Dedifferentiated amniotic fluid mesenchymal stem cell (primary cell): Measurements from ENCODE around the gene LRRC8A.
A peak's percentile ranks its signal among the peaks of the same experiment; 100 is the strongest.
"Not testable (repeated sequence)": the region's sequence is repeated elsewhere in the genome, so short reads cannot be mapped to it uniquely, and the experiment has no call there.

Experiments
- DNase-seq: peaks from one replicate; pipeline ENCODE4 v3.0.0-alpha.2; 2016; ENCODE audit errors: extremely low spot score

Gene LRRC8A

DNA sequence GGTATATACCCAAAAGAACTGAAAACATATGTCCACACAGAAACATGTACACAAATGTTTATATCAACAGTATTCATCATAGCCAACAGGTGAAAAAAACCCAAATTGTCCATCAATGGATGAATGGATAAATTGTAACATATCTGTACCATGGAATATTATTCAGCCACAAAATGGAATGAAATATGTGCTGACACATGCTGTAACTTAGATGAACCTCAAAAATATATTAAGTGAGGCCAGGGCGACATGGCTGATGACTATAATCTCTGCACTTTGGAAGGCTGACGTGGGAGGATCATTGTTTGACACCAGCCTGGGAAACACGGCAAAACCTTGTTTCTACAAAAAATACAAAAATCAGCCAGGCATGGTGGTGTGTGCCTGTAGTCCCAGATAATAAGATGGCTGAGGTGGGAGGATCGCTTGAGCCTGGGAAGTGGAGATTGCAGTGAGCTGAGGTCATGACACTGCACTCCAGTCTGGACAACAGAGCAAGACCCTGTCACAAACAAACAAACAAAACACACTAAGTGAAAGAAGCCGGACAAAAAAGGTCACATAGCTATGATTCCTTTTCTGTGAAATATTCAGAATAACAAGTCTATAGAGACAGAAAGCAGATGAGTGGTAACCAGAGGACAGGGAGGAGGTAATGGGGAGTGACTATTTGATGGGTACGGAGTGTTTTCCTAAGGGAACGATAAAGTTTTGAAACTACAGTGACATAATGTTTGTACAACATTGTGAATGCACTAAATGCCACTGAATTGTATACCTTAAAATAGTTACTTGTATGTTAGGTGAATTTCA, 11.6 kb upstream of the LRRC8A start:
- DNase-seq = no peak

DNA sequence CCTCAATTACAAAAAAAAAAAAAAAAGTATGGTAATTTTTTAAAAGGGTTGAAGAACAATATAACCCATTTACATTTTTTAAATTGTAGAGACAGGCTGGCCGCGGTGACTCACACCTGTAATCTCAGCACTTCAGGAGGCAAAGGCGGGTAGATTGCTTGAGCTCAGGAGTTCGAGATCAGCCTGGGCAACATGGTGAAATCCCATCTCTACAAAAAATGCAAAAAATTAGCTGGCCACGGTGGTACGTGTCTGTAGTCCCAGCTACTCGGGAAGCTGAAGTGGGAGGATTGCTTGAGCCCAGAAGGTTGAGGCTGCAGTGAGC, 11.0 kb upstream of the LRRC8A start:
- DNase-seq = not testable (repeated sequence)

DNA sequence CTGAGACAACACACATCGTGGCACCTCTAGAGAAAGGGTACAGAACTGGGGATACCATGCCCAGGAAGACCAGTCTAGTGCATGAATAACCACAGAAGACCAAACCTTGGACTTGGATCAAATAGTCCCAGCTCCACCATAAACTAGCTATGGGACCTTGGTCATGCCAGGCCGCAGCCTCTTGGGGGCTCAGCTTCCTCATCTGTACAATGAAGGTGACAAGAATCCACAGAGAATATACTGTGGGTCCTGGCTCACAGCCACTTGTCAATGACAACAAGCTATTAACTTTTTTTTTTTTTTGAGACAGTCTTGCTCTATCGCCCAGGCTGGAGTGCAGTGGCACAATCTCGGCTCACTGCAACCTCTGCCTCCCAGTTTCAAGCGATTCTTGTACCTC, 4.1 kb upstream of the LRRC8A start:
- no peak for DNase-seq

DNA sequence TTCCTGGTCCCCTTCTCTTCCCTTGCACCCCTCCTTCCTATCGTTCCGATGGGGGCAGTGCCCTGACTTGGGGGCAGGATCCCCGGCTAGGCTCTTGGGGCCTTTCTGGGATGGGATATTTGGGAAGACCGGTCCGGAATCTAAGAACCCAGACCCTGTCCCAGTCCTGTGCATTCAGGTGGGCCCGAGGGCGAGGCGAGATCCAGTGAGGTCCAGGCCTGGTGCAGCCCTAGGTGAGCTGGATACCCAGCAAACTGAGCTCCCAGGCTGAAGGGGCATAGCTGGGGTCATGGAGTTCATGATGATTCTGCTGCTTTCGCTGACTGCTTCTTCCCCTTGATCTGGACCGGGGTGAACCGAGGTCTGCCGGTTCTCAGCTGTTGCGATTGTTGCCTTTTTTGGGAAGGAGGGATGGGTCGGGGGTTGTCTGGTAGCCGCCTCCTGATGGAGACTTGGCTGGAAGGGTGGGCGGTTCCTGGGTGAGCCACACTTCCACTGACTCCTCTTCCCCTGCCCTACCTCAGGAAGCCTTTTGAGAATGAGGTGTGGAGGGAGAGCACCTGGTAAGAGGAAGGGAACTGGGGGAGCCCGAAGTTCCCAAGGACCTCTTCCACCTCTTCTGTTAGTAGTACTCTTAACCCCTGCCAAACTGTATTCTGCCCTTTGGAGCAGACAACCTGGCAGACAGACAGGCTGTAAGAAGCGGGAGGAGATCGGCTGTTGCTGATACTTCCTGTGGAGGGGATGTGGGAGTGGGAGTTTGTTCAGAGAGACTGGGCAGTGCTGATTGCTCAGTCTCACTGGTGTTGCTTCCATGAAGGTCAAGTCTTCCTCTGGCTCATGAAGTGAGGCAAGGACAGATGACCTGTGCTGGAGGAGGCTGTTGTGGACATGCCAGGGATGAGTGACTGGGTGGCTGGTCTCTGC, 1.0 kb downstream of the LRRC8A start:
- no peak for DNase-seq

- DNase-seq = no peak
Measured at GRCh38 chr9:128884164-128884563, 2.2 kb downstream of the LRRC8A start.

DNA sequence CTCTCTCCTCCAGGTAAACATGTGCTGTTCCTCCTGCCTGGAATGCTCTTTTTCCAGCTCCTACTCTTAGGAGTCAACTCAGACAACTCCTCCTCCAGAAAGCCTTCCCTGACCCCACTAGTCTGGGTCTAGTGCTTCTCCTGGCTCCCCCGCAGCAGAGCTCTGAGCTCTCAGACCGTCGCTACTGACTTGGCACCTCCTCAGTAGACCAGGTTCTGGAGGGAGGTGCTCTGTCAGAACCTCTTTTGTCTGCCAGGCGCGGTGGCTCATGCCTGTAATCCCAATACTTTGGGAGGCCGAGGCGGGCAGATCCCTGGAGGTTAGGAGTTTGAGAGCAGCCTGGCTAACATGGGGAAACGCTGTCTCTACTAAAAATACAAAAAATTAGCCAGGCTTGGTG, 3.4 kb downstream of the LRRC8A start:
- no peak for DNase-seq

DNA sequence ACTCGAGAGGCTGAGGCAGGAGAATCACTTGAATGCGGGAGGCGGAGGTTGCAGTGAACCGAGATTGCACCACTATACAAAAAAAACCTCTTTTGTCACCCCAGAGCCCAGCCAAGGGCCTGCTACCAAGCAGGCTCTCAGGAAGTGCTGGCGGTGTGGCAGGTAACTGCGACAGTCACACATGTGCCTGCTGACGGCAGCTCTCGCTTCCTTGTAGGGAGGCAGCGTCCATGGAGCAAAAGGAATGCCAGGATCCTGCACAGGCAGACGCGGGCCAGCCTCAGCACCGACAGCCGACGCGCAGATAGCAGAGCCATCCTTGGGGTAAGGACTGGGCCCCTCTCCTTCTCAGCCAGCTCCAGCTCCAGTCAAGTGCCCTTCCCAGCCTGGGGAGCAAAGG, 3.9 kb downstream of the LRRC8A start:
- no peak for DNase-seq

- DNase-seq = no peak
Measured at GRCh38 chr9:128886211-128886891, 4.4 kb downstream of the LRRC8A start.

DNA sequence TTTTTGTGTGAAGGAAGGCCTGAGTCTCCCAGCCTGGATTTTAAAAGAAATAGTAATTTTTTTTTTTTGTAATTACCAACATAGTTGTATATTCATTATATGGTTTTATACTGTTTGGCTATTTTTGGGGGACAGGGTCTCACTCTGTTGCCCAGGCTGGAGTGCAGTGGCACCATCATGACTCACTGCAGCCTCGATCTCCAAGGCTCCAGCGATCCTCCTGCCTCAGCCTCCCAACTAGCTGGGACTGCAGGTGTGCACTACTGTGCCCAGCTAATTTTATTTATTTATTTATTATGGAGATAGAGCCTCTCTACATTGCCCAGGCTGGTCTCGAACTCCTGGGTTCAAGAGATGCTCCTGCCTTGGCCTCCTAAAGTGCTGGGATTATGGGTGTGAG, 5.1 kb downstream of the LRRC8A start:
- no peak for DNase-seq

- DNase-seq = no peak
Measured at GRCh38 chr9:128887914-128888350, 6.0 kb downstream of the LRRC8A start.

DNA sequence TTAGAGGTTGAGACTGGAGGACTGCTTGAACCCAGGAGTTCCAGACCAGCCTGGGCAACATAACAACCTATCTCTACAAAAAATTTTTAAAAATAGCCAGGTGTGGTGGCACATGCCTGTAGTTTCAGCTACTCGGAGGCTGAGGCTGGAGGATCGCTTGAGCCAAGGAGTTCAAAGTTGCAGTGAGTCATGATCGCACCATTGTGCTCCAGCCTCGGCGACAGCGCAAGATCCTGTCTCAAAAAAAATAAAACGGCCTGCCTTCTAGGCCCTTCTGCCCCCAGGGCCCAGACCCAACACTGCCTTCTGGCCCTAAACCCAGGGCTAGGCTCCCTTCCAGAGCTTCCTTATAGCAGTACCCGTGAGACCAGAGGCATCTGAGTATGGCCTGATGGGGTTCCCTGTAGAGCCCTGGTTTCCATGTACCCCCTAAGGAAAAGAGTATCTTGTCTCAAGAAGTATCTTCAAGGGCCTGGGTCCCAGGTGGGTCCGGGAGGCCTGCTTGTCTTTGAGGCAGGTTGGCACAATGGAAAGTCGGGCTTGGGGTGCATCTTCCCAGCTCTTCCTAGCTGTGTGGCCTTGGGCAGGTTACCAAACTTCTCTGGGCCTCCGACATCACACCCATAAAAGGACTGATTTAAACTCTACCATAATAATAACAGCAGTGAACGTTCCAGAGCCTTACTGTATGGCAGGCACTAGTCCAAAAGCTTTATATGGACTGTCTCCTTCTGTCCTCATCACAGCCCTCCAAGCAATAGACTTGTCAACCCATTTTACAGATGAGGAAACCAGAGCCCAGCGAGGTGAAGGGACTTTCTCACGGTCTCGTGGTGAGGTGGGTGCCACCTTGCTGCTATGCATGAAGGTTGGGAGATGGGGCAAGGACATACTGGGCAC, 9.6 kb downstream of the LRRC8A start:
- no peak for DNase-seq

DNA sequence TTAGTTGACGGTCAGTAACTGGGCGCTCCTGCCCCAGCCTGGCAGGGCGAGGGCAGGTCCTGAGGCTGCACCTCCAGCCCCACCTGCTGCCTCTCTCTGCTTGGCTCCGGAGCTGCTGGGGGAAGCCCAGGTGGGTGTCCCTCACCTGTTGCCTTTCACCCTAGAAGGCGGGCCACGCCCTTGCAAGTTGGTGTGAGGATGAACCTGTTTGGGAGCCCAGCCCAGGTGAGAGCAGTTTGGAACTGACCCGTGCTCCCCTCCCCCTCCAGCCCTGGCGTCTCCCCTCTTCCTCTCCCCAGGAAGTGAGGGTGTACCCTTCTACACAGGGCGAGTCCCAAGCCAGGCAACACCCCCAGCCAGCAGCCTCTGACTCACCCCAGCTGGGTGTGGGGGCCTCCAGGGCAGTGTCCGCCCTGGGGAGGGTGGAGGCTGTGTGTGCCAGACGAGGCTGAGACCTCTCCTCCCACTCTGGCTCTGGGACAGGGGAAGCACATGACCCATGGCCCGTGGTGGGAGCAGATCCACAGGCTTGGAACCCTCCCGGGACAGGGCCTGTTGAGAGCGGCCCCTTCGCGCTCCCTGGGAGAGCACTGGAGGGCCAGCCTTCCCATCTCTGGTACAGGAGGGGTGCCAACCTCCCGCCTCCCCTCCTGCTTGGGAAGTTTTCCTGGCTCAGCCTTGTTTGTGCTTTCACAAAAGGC, 10.4 kb downstream of the LRRC8A start:
- DNase-seq = peak; percentile 58

DNA sequence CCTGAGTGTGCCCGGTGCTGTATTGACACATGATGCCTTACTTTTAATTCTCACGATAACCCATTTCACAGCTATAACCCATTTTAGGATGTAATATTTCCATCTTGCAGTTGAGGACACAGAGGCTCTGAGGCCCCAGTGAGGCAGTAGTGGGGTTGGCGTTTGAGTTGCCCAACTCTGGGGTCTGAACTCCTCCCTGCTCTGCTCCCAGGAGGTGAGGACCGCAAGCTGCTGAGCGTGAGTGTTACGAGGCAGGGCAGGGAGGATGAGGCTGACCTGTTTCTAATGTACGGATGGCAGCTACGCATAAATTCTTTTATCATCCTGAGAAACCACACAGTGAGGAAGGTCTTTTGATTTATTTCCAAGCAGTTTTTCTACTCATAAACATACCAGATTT, 11.4 kb downstream of the LRRC8A start:
- no peak for DNase-seq

DNA sequence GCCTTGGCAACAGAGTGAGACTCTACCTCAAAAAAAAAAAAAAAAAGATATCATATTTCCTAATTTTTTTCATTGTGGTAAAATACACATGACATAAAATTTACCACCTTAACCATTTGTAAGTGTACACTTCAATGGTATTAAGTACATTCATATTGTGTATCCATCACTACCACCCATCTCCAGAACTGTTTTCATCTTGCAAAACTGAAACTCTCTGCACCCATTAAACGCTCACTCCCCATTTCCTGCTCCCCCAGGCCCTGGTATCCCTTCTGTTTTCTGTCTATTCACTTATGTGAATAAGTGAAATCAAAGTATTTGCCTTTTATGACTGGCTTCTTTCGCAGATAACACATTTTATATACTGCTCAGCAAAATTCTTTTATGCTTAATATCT, 12.8 kb downstream of the LRRC8A start:
- DNase-seq = no peak

DNA sequence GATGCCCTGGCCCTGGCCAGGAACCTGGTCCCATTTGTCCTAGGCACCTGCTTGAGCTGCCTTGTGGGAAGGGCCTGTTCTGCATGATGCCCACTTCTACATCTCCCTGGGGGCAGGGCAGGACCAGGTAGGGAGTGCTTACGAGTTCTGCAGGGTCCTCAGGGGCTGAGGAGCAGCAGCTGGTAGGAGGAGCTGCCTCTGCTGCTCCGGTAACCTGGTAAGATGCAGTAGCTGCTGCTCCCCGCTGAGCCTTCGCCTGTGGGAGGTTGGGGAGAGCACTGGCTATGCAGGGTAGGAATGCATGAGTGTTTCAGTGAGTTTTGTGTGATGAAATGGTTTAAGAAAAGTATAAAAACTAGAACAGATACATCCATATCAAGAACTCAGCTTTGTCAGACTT, 13.6 kb downstream of the LRRC8A start:
- DNase-seq = no peak

DNA sequence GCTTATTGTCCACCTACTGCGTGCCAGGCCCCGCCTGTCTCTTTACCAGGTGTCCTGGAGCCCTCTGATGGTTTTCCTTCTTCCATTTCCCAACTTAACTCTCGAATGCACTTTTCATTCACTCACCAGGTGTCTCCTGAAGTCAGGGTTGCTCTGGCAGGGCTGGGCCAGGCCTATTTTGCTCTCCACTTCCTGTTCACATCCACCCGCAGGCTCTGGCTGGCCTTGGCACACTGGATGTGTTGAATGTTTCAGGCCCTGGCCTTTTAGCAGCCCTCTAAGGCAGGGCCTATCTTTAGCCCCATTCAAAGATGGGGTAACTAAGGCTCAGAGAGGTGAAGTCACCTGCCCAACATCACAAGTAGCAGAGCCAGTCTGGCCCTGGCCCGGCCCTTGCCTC, 16.4 kb downstream of the LRRC8A start:
- DNase-seq = no peak

DNA sequence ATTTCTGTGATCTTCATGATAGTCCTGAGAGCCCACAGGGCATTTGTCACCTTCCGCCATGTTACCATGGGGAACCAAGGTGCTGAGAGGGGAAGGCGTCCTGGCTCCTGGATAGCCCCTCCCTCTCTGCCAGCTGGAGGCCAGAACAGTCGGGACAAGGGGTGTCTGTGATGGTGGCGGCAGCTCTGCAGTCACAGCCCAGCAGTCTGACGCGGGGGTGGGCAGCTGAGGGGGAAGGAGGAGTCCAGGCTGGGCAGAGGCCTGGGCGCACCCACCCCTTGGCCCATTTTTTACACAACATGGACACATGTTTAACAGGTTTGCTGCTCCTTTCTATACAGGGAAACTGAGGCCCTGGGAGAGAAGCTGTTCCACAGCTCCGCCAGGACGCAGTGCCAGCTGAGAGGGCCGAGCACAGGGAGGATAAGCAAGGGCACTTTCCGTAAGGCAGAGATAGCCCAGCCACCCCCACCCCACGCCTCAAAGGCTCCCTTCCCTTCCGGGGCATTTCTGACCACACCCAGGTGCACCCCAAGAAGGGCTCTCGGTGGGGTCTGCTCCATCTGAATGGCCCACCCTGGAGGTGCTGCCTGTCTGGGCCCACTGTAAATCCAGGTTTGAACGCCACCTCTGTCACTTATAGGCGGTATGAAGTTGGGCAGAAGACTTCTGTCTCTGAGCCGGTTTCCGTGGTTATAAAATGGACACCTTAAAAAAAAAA, 17.1 kb downstream of the LRRC8A start:
- DNase-seq = no peak

GRCh38 chr9:128899566-128900322, 17.8 kb downstream of the LRRC8A start:
- no peak for DNase-seq

- no peak for DNase-seq
Measured at GRCh38 chr9:128901379-128901778, 19.4 kb downstream of the LRRC8A start.
